Fibroblast of the aortic adventitia (primary cell): ENCODE data around the gene ZBTB17. TPM values are rescaled to one million over a fixed set of nuclear protein-coding genes. Genes with fewer than 3 reads are reported as not detected.
"Not testable (repeated sequence)": the region's sequence is repeated elsewhere in the genome, so short reads cannot be mapped to it uniquely, and the experiment has no call there.

Source experiments
- DNase-seq: peaks from one replicate; pipeline ENCODE4 v3.0.0-alpha.2; 2010; ENCODE audit warnings: low read depth
- H3K4me3 ChIP-seq: 2 replicates; pipeline ENCODE4 v1.5.1; 2011; ENCODE audit warnings: low read depth, mild to moderate bottlenecking, control low read depth, low read length, moderate library complexity
- CTCF ChIP-seq: IDR thresholded peaks from 2 replicates; pipeline ENCODE4 v1.5.1; 2011; ENCODE audit warnings: mild to moderate bottlenecking, low read length, control low read depth, inconsistent platforms; ENCODE audit not compliant: insufficient read depth
- total RNA-seq: library from RNA; depleted of rRNA; stranded (reverse); fragments of >200 nt; gene quantifications from 2 replicates; pipeline ENCODE4 v1.2.3, GENCODE V29; 2012; ENCODE audit warnings: low replicate concordance

ZBTB17 gene
- total RNA-seq = 13.8 and 21.7 TPM in 2 replicates

DNA sequence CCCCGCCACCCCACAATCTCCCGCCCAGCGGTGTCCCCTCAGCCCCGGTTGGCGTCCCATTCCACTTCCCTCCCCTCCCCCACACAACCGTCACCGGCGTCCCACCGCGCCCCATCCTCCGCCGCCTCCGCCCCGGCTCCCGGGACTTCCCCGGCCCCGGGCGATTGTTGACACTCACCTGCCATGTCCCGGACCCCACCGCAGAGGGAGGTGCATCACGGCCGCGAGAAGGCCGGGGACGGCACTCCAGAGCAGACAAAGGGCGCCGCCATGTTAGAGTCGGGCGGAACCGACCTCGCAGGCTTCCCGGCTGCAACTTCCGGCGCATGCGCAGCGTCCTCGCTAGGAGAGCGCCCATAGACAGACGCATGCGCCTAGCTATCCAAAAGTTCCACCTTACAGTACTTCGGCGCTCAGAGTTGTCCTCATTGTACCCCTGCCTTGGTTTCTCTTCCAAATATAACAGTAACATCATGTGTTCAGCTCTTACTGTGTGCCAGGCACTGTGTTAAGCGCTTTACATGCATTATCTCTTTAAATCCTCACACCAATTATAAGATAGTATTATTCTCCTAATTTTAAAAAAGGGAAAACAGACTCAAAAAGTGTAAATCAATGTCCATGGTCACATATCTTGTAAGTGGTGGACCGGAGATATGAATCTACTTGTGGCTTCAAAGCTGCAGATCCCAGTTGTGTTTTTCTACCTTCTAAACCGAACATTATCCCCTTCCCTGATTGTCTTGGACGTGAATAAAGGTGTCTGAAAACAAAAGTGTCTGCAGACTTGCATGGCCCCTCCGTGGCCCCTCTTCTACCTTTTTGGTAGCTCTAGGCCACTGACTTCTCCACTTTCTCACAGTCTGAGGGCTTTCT lies at the start of gene ZBTB17:
Gene ZBTB17 (minus strand): TSS at position 297 of the 876 bp plus-strand sequence. CDS start 27,606 bp downstream, outside the sequence.
- DNase-seq = peak; percentile 93
- peak within 1 kb of the TSS; percentile 76 for H3K4me3 ChIP-seq
- TF ChIP-seq CTCF = no peak

GRCh38 chr1:16023050-16023653 lies 47.3 kb upstream of the ZBTB17 start:
- H3K4me3 ChIP-seq = no peak overlapping the region
- DNase-seq = no peak
- no peak for TF ChIP-seq CTCF

- no peak for TF ChIP-seq CTCF
- no peak for DNase-seq
- H3K4me3 ChIP-seq = no peak overlapping the region
These were observed 46.5 kb upstream of the ZBTB17 start for GRCh38 chr1:16022393-16022792.

GRCh38 chr1:16021681-16022080 lies 45.8 kb upstream of the ZBTB17 start, which contains the start of gene CLCNKA:
Gene CLCNKA, plus strand, starts transcription at chr1:16022036. Its CDS starts 584 bp downstream, at chr1:16022620.
- DNase-seq = no peak
- TF ChIP-seq CTCF = no peak
- no peak within 1 kb of the TSS for H3K4me3 ChIP-seq

GRCh38 chr1:16020878-16021277 lies 45.0 kb upstream of the ZBTB17 start:
- not testable (repeated sequence) for DNase-seq, H3K4me3 ChIP-seq

DNA sequence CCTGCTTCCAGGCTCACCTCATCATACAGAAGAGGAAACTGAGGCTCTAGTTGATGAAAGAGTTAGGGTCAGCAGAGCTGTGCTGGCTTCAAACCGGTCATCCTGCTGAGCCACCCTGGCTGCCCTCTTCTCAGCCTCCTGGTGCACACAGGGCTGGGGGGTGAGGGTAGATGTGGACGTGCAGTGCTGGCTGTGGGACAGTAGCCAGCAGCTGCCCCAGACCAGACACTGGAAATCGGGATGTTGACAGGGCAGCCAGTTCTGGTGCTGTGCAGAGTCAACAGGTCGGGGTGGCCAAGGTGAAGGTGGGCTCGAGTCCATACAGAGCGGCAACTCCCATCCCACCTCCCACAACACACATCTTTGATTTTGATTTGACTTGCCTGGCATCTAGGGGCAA lies 44.4 kb upstream of the ZBTB17 start:
- no peak for DNase-seq
- H3K4me3 ChIP-seq = no peak overlapping the region
- TF ChIP-seq CTCF = no peak

DNA sequence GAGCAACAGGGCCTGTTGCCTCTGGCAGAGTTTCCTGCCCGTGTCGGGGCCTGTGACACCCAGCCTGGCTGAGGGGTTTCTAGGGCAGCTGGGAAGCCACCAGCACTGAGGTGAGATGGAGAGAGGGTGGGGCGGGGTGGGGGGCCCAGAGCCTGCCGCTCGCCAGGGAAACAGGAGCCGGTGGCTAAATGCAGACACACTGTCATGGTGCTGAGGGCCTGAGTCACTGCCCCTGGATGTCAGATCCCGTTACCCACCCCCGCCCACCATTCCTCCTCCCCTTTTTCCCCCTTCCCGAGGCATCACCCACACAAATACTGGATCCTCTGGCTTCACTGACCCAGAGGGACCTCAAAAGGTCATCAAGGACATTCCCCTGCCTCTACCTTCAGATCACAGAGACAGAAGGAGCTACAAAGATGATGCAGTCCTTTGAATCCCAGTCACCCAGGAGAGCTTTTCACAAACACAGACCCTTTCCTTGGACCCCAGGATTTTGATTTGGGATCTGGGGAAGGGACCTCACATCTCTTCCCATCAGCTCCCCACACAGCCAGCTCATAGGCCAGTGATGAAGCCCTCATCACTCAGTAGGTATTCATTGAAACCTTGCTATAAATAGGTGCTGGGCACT lies 43.9 kb upstream of the ZBTB17 start:
- no peak overlapping the region for H3K4me3 ChIP-seq
- DNase-seq = no peak
- TF ChIP-seq CTCF = no peak
